Measurements from ENCODE around the gene CRYBA4. TPM values are rescaled to one million over a fixed set of nuclear protein-coding genes. Genes with fewer than 3 reads are reported as not detected.
A peak's percentile ranks its signal among the peaks of the same experiment; 100 is the strongest.

The CRYBA4 gene
- total and polyA plus RNA-seq, 10 donors = 0.20 to 0.24 (median 0.22) TPM; not detected in 7

GRCh38 chr22:26624803-26625202 is 3.0 kb downstream of the CRYBA4 start:
- TF ChIP-seq CTCF (IDR thresholded peaks at IDR 0.05 in 8 of 11, conservative IDR thresholded peaks at IDR 0.05 in 3 of 11) (no peak), POLR2AphosphoS5 (IDR thresholded peaks at IDR 0.05) (no peak)
- Histone ChIP-seq H3K36me3 (no peaks in the 10 kb centered on the region), H3K27me3 (replicated peaks in 1 of 7) (no peaks in the 10 kb centered on the region), H3K9me3 (no peaks in the 10 kb centered on the region), H3K4me3 (no peak overlapping the region), H3K4me1 (peaks cover 0 to 13% (median 8%) of the 10 kb centered on the region in 6 donors), H3K27ac (no peak overlapping the region)
- DNase-seq = peak; percentile 57
- 84 to 92% (median 87%) methylated on average over 10 to 12 of the region's 12 CpGs for WGBS, 5 donors
- intact Hi-C loops (cut with DNase I; ENCODE audit: low total_unique reads) = no loop called here

GRCh38 chr22:26629988-26630761 is 8.4 kb downstream of the CRYBA4 start:
- TF ChIP-seq POLR2A (IDR thresholded peaks at IDR 0.05) (no peak), CTCF (IDR thresholded peaks at IDR 0.05 in 8 of 11, conservative IDR thresholded peaks at IDR 0.05 in 3 of 11) (no peak), POLR2AphosphoS5 (IDR thresholded peaks at IDR 0.05) (peak in 1 of 3 donors; percentile 25)
- intact Hi-C loops (cut with DNase I; ENCODE audit: low total_unique reads) = no loop called here
- Histone ChIP-seq H3K4me3 (no peak overlapping the region), H3K9me3 (peaks cover 0 to 4% (median 0%) of the 10 kb centered on the region in 8 donors), H3K36me3 (no peaks in the 10 kb centered on the region), H3K4me1 (peaks cover 0 to 23% (median 4%) of the 10 kb centered on the region in 6 donors), H3K27me3 (replicated peaks in 1 of 7) (no peaks in the 10 kb centered on the region), H3K27ac (no peak overlapping the region)
- DNase-seq = no peak
- WGBS, 5 donors = 87 to 94% (median 93%) methylated on average over 18 of the region's 18 CpGs

- no peaks in the 10 kb centered on the region for H3K36me3 ChIP-seq
- no peak for DNase-seq
- peaks cover 0 to 23% (median 4%) of the 10 kb centered on the region in 6 donors for H3K4me1 ChIP-seq
- no peaks in the 10 kb centered on the region for H3K27me3 ChIP-seq (replicated peaks in 1 of 7)
- H3K27ac ChIP-seq = no peak overlapping the region
- 87 to 97% (median 93%) methylated on average over 4 of the region's 4 CpGs for WGBS, 5 donors
- H3K9me3 ChIP-seq = peaks cover 0 to 4% (median 0%) of the 10 kb centered on the region in 8 donors
- TF ChIP-seq POLR2AphosphoS5 (IDR thresholded peaks at IDR 0.05) = no peak
- TF ChIP-seq POLR2A (IDR thresholded peaks at IDR 0.05) = no peak
- TF ChIP-seq CTCF (IDR thresholded peaks at IDR 0.05 in 8 of 11, conservative IDR thresholded peaks at IDR 0.05 in 3 of 11) = no peak
- no peak overlapping the region for H3K4me3 ChIP-seq
- intact Hi-C loops (cut with DNase I; ENCODE audit: low total_unique reads) = no loop called here
Observed at GRCh38 chr22:26631282-26631681, 9.5 kb downstream of the CRYBA4 start.

- peak overlapping the region in 7 of 8 donors; percentile 44 to 79 (median 62) for H3K27ac ChIP-seq
- no peak for DNase-seq
- H3K36me3 ChIP-seq = no peaks in the 10 kb centered on the region
- H3K9me3 ChIP-seq = peaks cover 0 to 4% (median 0%) of the 10 kb centered on the region in 8 donors
- H3K4me3 ChIP-seq = no peak overlapping the region
- WGBS, 5 donors = 50 to 72% (median 57%) methylated on average over 8 of the region's 8 CpGs
- TF ChIP-seq POLR2AphosphoS5 (IDR thresholded peaks at IDR 0.05) (peak in 1 of 3 donors; percentile 79), CTCF (IDR thresholded peaks at IDR 0.05 in 8 of 11, conservative IDR thresholded peaks at IDR 0.05 in 3 of 11) (no peak)
- no peaks in the 10 kb centered on the region for H3K27me3 ChIP-seq (replicated peaks in 1 of 7)
- intact Hi-C loops (cut with DNase I; ENCODE audit: low total_unique reads) = no loop called here
- peaks cover 0 to 20% (median under 1%) of the 10 kb centered on the region in 6 donors for H3K4me1 ChIP-seq
Observed at GRCh38 chr22:26632422-26633155, 10.8 kb downstream of the CRYBA4 start.
